ENCODE results near the gene ABHD10. TPM values are rescaled to one million over a fixed set of nuclear protein-coding genes. Genes with fewer than 3 reads are reported as not detected.

ABHD10 gene
- 57.4 and 57.6 TPM in 2 replicates for total RNA-seq (2021)
- Bru-seq, nascent RNA, result percentile 79 among the genes with signal in this experiment
- BruChase-seq, experiment 1, labeled RNA remaining after a 2-hour chase, result percentile 86 among the genes with signal in this experiment
- percentile 86 among the genes with signal in this experiment for BruChase-seq, experiment 2, labeled RNA remaining after a 6-hour chase
- long read RNA-seq, transcript ABHD10-201 (5 exons, 2,590 nt), result major isoform, 120 of 133 reads
- long read RNA-seq, partial matches to known transcripts, result 2 of 133 reads
- long read RNA-seq, other reads (novel, unspliced or antisense), result 4 of 133 reads

DNA sequence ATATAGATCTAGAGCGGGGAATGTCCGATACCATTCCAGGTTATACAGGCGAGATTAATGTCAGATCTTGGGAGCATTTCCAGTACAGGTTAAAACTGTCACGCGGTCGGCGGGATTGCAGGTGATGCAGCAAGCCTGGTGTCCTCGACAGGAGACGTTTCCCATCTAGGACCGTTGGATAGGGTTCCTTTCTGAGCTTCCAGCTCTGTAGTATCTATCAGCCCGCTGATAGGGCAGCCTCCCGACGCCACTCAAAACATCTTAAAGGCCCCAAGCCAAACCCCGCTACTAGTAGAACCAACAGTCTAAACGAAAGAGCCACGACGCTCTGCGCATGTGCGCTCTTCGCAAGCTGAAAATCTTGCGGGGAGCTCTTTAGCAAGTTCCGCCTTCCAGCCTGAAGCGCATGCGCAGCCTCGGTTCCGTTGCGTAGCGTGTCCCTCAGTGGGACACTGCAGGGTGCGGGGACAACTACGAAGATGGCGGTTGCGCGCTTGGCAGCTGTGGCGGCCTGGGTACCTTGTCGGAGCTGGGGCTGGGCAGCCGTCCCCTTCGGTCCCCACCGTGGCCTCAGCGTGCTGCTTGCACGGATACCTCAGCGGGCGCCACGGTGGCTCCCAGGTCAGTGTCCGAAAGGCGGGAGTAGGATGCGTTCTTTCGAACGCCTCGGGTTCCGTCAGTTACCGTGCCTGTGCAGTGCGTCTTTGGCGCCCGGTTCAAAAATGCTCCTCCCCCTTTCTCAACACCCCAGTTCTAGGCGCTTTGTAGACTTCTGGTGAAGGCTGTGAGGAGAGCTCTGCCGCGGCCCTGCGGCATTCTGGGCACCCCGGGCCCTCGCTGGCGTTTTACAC lies at the start of gene ABHD10:
Gene ABHD10, plus strand, starts transcription at position 444 of the 851 bp plus-strand sequence. Its CDS starts 36 bp downstream, at position 480.
- H3K79me2 ChIP-seq (ENCODE audit: low read depth), result peaks cover 38% of the 10 kb centered on the region
- H3K4me2 ChIP-seq, result peak within 1 kb of the TSS; percentile 83
- no peaks in the 10 kb centered on the region for H3K9me3 ChIP-seq (ENCODE audit: insufficient read depth, low read depth)
- CTCF ChIA-PET, result interaction anchor here (0.5 to 1.7 kb wide), 11 partner anchors 9 to 310 kb away, joined by 3 to 9 read pairs (median 5); no protein-coding TSS in a partner anchor
- peak within 1 kb of the TSS; percentile 62 for H3K27ac ChIP-seq
- H3K9me2 ChIP-seq (ENCODE audit: insufficient read depth), result no peaks in the 10 kb centered on the region
- peak; percentile 95 to 96 for DNase-seq
- peaks cover 30% of the 10 kb centered on the region for H3K4me1 ChIP-seq (replicated peaks; ENCODE audit: insufficient read depth)
- H3K27me3 ChIP-seq (ENCODE audit: insufficient read depth, low read depth), result no peaks in the 10 kb centered on the region
- no peak for TF ChIP-seq EZH2 (IDR thresholded peaks at IDR 0.05; ENCODE audit: low read depth)
- TF ChIP-seq, protein P1, sequence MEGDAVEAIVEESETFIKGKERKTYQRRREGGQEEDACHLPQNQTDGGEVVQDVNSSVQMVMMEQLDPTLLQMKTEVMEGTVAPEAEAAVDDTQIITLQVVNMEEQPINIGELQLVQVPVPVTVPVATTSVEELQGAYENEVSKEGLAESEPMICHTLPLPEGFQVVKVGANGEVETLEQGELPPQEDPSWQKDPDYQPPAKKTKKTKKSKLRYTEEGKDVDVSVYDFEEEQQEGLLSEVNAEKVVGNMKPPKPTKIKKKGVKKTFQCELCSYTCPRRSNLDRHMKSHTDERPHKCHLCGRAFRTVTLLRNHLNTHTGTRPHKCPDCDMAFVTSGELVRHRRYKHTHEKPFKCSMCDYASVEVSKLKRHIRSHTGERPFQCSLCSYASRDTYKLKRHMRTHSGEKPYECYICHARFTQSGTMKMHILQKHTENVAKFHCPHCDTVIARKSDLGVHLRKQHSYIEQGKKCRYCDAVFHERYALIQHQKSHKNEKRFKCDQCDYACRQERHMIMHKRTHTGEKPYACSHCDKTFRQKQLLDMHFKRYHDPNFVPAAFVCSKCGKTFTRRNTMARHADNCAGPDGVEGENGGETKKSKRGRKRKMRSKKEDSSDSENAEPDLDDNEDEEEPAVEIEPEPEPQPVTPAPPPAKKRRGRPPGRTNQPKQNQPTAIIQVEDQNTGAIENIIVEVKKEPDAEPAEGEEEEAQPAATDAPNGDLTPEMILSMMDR (conservative IDR thresholded peaks at IDR 0.05), result no peak
- peaks cover 36% of the 10 kb centered on the region for H3F3A ChIP-seq (ENCODE audit: insufficient read depth, low read depth)
- BruUV-seq (replicated peaks), result TSS peak; percentile 78
- peaks cover 35% of the 10 kb centered on the region for H3K36me3 ChIP-seq (ENCODE audit: low read depth)
- H3K4me3 ChIP-seq, result peak within 1 kb of the TSS; percentile 80
- H4K20me1 ChIP-seq (ENCODE audit: insufficient read depth), result no peaks in the 10 kb centered on the region
- peak within 1 kb of the TSS; percentile 94 for H2AFZ ChIP-seq
- intact Hi-C loops (cut with micrococcal nuclease; ENCODE audit: unreplicated experiment), result no loop called here
- POLR2A ChIA-PET (ENCODE audit: unreplicated experiment), result interaction anchor here (0.5 to 1.9 kb wide), 21 partner anchors 8 to 993 kb away, joined by 3 to 22 read pairs (median 5); partner anchors contain the start of genes PHLDB2 and ZBED2

DNA sequence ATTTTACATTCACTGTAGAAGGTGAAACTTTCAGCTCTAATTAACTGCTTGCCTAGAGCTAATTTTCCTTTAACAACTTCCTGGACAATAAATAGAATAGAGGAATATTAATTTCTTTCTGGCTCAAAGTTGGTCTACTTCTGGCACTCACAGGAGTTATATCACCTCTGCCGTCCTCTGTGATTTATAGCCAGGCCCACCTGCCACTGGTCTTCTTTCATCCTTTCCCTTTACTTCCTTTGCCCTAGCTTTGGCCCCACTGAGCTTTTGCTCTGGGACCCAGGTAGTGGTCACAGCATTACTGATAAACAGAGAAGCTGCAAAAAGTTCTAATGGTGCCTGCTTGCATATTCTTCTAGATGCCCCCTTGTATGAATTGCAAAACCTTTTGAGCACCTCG lies 49.3 kb upstream of the ABHD10 start:
- intact Hi-C loops (cut with micrococcal nuclease; ENCODE audit: unreplicated experiment), result no loop called here
- TF ChIP-seq, protein P1 (conservative IDR thresholded peaks at IDR 0.05), result no peak
- no peak for TF ChIP-seq EZH2 (IDR thresholded peaks at IDR 0.05; ENCODE audit: low read depth)
- no TSS peak for BruUV-seq (replicated peaks)
- CTCF ChIA-PET, result no interaction called here
- DNase-seq, result no peak
- Histone ChIP-seq H2AFZ (no peak overlapping the region), H3K79me2 (ENCODE audit: low read depth) (peaks cover 48% of the 10 kb centered on the region), H3K4me3 (no peak overlapping the region), H3K36me3 (ENCODE audit: low read depth) (peaks cover 76% of the 10 kb centered on the region), H3K27me3 (ENCODE audit: insufficient read depth, low read depth) (no peaks in the 10 kb centered on the region), H3K4me2 (no peak overlapping the region), H3K4me1 (replicated peaks; ENCODE audit: insufficient read depth) (peaks cover 33% of the 10 kb centered on the region), H3F3A (ENCODE audit: insufficient read depth, low read depth) (peaks cover 47% of the 10 kb centered on the region), H3K9me2 (ENCODE audit: insufficient read depth) (no peaks in the 10 kb centered on the region), H3K27ac (no peak overlapping the region), H4K20me1 (ENCODE audit: insufficient read depth) (no peaks in the 10 kb centered on the region), H3K9me3 (ENCODE audit: insufficient read depth, low read depth) (no peaks in the 10 kb centered on the region; the same call in 1 of the 2 replicates)
- POLR2A ChIA-PET (ENCODE audit: unreplicated experiment), result no interaction called here

DNA sequence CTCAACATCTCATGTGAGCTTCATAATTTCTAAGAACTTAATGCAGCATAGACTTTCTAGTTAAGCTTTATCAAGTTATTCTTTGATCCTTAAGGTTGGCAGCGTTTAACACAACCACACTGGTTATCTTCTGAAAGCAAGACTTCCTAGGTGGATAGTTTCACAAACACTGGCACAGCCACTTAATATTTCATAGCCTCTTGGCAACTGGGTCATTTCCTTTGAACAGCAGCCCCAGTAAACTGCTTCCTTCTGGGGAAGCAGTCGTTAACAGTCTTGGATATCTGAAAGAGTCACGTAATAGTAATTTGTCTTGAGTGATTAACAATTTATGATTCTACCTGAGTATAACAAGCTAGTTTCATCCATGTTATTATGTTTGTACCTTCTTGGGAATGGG lies 45.9 kb upstream of the ABHD10 start:
- Histone ChIP-seq H2AFZ (no peak overlapping the region), H3F3A (ENCODE audit: insufficient read depth, low read depth) (peaks cover 48% of the 10 kb centered on the region), H3K27ac (no peak overlapping the region), H3K4me1 (replicated peaks; ENCODE audit: insufficient read depth) (peaks cover 38% of the 10 kb centered on the region), H3K9me2 (ENCODE audit: insufficient read depth) (no peaks in the 10 kb centered on the region), H3K27me3 (ENCODE audit: insufficient read depth, low read depth) (no peaks in the 10 kb centered on the region), H3K79me2 (ENCODE audit: low read depth) (peaks cover 40% of the 10 kb centered on the region), H3K4me2 (no peak overlapping the region), H4K20me1 (ENCODE audit: insufficient read depth) (no peaks in the 10 kb centered on the region), H3K4me3 (no peak overlapping the region), H3K9me3 (ENCODE audit: insufficient read depth, low read depth) (no peaks in the 10 kb centered on the region; the same call in 1 of the 2 replicates), H3K36me3 (ENCODE audit: low read depth) (peaks cover 60% of the 10 kb centered on the region)
- no peak for DNase-seq
- no TSS peak for BruUV-seq (replicated peaks)
- ChIA-PET POLR2A (ENCODE audit: unreplicated experiment) (interaction anchor here (0.6 kb wide), 1 partner anchor 99 kb away, joined by 8 read pairs; no protein-coding TSS in a partner anchor), CTCF (no interaction called here)
- intact Hi-C loops (cut with micrococcal nuclease; ENCODE audit: unreplicated experiment), result no loop called here
- TF ChIP-seq, protein P1 (conservative IDR thresholded peaks at IDR 0.05), result no peak
